HG03460 (cell line): ENCODE data around the gene SERINC5.
"Not testable (repeated sequence)": the region's sequence is repeated elsewhere in the genome, so short reads cannot be mapped to it uniquely, and the experiment has no call there.

Experiments
- ATAC-seq: cut with Tn5 transposase; IDR thresholded peaks from one replicate; pipeline ENCODE4 v1.9.1; 2021; ENCODE audit not compliant: unreplicated experiment

SERINC5 gene

GRCh38 chr5:80204808-80205614 is 50.8 kb downstream of the SERINC5 start:
- no peak for ATAC-seq

- ATAC-seq = not testable (repeated sequence)
These were observed 54.1 kb downstream of the SERINC5 start for GRCh38 chr5:80201763-80202162.

- ATAC-seq = no peak
These were observed 56.9 kb downstream of the SERINC5 start for GRCh38 chr5:80198920-80199319.

- no peak for ATAC-seq
These were observed 57.4 kb downstream of the SERINC5 start for GRCh38 chr5:80198399-80198798.

DNA sequence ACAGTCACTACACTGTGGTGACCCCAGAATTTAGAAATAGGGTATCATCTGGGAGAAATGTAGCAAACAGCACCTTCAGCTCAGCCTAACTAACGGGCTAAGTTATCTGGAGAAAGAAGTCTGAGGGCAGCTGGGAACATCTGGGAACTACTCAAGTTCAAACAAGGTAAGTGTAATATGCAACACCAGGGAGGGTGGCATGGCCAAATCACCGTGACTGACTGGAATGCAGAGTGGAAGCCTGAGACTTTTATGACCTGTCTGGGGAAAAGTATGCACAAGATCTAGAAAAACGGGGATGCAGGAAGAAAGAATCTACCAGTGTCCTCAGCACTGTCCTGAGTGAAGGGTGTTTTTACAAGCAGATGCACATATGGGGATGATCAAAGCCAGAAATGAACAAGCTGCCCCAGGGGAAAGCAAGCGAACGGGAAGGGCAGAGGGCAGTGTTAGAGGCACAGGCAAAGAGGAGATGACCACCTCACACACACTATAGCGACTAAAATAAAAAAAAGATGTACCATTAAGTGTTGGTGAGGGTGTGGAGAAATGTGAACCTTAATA is 59.9 kb downstream of the SERINC5 start:
- ATAC-seq = no peak

GRCh38 chr5:80194468-80194867 is 61.4 kb downstream of the SERINC5 start:
- no peak for ATAC-seq

GRCh38 chr5:80193401-80193800 is 62.4 kb downstream of the SERINC5 start:
- ATAC-seq = no peak

GRCh38 chr5:80192507-80193241 is 63.2 kb downstream of the SERINC5 start:
- no peak for ATAC-seq

DNA sequence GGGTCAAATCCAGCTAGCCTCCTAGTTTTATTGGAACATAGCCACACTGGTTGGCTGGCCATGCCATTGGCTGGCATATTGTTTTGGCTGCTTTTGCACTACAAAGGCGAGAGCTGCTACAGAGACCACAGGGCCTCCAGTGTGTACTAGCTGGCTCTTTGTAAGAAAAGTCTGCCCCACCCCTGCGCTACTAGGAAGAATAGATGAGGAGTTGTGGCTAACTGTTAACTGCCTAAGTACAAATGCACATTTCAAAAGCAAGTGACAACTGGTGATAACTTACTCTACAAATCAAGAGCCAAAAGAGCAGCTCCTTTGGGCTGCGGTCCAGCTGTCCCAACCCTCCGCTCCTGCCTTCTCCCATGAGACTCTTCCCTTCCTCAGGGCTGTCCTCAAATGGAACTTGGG is 63.9 kb downstream of the SERINC5 start:
- ATAC-seq = no peak

GRCh38 chr5:80191397-80191796 is 64.5 kb downstream of the SERINC5 start:
- no peak for ATAC-seq

DNA sequence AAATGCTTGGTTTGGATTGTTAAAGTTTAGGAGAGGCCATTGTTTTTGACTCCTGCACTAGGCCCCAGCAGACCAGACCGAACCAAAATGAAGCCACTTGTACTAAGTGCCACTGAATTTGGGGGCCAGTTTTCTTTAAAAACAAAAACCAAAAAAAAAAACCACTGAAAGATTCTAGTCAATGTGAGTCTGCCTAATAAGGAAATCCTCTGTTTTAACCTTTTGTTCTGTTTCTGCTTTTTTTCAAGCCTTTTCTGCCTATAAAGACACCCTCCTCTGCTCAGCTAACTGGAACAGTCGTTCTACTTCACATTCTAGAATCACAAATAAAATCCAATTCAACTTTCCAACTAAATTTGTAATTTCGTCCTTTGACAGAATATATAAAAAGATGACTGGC is 64.9 kb downstream of the SERINC5 start:
- no peak for ATAC-seq

- no peak for ATAC-seq
These were observed 66.1 kb downstream of the SERINC5 start for GRCh38 chr5:80189701-80190100.

DNA sequence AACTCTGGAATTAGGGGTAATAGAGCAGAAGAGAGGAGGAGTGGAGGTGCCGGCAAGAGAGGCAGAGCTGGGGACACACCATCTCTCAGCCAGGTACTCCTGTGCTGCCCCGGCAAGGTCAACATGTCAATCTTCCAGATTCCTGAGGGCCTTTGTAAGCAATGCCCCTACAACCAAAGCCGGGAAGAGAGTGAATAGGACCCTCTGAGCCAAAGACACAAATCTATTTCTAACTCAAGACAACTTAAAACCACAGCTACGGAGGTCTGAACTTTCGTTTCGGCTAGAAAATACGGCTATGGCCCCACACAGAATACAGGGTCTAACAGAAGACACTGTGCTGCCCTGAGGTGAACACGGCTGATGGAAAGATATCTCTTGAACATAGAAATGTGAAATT is 66.6 kb downstream of the SERINC5 start:
- no peak for ATAC-seq

DNA sequence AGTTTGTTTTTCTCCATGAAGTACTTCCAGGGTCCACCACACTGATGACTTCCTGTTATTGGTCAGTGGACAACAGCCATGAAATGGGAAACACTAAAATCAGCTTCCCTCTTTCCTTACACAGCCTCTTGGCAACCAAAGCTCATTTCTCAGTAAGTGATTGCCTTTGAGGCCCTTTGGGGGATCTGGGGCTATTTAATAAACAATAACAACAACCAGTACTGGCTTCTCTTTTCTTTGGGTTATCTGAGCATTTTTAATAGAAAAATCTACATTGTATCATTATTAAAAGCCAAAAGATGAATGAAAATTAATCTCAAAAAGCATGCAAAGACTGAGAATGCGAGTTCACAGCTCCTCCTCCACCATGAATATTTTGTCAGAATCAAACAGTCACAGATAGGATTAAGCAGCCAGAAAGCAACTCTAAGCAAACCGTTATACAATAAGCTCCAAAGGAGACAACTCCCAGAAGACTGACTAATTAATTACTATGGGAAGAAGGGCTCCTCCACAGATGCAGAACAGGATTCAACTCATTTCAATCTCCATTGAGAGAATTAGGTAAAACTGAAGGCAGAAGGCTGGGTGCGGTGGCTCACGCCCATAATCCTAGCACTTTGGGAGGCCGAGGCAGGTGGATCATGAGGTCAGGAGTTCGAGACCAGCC is 68.3 kb downstream of the SERINC5 start:
- no peak for ATAC-seq

- not testable (repeated sequence) for ATAC-seq
These were observed 70.3 kb downstream of the SERINC5 start for GRCh38 chr5:80185535-80185934.

DNA sequence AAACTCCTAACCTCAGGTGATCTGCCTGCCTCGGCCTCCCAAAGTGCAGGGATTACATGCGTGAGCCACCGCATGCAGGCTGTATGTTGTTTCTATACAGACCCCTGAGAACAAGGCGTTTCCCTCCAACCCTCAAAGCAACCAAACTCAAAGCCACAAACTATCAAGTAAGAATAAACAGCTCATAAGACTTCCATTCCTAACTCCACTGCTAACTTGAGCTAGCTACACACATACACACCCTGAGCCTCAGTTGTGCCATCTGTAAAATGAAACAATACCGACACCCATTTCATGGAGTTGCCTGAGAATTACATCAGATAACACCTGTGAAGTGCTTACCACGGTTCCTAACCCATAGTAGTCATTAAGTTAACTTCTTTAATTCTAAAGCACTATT is 70.8 kb downstream of the SERINC5 start:
- ATAC-seq = no peak

DNA sequence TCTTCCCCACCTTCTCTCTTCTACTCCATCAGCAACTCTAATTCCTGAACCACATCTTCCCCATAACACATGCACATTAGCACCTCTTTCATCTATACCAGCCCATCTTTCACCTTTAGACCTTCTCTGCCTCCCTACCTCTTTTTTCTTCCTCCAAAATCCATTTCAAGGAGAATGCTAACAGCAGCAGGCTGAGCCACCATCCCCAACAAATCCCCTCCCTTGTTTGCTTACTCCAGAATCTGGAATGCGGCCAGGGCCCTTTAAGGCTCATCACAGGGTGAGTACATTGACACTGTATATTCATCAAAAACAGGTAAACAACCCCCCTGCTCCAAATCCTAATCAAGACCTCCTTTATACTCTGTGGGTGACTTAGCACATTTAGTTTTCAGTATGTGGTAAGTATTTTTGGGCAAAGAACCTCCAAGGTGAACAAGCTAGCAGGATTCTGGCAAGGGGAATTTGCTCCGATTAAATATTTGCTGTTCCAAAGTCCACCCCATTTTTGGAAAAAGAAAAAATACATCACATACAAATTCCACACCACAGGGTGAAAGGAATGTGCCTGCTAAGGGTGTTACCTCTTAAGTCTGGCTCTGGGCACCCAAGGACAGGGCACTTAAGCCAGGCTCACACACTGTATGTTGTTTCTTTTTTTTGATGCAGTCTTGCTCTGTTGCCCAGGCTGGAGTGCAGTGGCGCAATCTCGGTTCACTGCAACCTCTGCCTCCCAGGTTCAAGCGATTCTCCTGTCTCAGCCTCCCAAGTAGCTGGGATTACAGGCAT is 71.4 kb downstream of the SERINC5 start:
- no peak for ATAC-seq

GRCh38 chr5:80183728-80184234 is 72.1 kb downstream of the SERINC5 start:
- ATAC-seq = not testable (repeated sequence)

DNA sequence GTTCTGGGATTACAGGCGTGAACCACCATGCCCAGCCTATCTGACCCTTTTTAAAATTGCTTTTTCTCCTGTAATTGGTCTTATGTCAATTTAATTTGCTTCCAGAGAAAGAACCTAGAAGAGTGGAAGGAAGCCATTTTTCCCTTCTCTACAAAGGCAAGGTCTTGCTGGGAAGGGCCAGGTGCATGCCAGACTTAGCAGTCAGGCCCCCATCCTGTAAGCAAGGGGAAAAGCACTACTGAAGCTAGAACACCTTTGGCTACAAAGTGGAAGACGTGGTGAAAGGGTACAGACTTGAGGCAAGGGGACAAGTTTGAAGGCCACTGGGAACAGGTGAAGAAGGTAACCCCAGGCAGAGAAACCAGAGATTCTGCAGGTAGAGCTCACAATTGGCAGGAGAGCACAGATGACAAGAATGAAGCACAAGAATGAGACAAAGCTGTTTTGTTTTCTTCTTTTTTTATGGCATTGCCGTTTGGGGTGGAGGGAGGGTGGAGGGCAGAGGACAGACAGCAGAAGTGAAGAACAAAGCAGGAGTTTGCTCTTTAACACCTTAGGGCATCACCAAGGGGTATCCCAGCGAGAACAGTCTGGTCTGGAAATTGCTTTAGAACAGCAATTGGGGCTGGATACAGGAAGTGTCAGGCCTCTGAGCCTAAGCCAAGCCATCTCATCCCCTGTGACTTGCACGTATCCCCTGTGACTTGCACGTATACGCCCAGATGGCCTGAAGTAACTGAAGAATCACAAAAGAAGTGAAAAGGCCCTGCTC is 72.9 kb downstream of the SERINC5 start:
- no peak for ATAC-seq
